Embryonic facial prominence (tissue), 1 donor: Measurements from ENCODE around the gene PTPN9.
A peak's percentile ranks its signal among the peaks of the same experiment; 100 is the strongest.
"Not testable (repeated sequence)": the region's sequence is repeated elsewhere in the genome, so short reads cannot be mapped to it uniquely, and the experiment has no call there.

Source experiments
- DNase-seq: peaks from one replicate; pipeline ENCODE4 v3.0.0-alpha.2; 2016; ENCODE audit errors: extremely low spot score

Gene PTPN9

DNA sequence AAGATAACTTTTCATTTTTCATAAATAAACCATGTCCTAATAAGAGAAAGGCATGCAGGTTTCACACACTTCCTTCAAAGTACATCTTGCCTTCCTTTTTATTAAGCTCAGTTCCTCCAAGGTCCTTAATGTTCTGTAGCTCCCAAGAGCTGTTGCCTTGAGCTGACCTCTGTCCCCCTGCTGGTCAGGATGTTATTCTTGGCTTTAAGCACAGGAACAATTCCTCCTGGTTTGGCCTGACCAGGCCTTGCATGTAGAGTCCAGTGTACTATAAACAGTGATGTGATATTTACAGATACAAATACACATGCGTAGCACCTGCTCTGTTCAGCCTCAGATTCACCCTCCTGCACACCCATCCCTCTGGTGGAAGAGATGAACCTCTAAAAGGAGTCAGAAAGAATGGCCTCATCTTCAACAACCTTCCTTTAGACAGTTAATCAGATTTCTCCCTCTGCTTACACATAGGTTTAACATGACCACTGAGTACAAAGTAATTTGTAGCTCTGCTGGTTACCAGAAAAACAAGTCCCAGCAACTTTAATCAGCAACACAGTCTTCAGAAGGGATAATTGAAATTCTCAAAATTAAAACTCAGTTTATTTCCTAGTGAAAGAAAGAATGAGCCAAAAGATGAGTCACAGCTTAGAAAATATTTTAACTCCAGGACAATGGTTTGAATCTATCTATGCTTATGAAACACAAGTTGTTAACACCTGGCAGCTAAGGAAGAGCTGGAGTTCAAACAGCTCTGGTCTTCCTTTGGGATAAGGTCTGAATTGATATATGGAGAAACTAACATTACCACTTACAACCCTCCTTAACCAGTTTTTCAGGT is 46.5 kb downstream of the PTPN9 start:
- no peak for DNase-seq

DNA sequence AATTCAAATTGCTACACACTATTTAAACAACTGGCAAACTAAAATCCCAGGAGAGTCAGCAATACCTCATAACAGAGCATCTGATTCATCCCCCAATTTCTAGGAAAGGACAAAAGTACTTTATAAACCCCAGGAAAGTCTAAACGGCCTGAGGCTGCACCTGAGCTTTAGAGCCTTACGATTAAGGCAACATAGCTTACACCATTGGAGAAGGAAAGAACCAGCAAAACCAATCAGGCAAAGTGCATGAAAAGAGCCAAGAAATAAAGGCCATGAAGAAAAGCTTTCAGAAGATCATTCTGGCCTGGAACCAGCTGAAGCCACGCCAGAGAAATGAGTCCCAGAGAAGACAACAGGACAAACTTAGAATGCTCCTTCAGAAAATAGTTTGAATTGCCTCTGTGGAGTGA is 48.1 kb downstream of the PTPN9 start:
- no peak for DNase-seq

DNA sequence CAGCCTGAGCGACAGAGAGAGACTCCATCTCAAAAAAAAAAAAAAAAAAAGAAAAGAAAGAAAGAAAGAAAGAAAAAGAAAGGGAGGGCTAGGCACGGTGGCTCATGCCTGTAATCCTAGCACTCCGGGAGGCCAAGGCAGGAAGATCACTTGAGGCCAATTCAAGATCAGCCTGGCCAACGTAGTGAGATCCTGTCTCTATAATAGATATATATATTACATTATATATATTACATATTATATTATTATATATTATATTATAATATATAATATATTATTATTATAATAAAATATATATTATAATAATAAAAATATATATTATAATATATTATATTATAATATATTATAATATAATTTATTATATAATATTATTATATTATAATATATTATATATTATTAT is 48.9 kb downstream of the PTPN9 start:
- DNase-seq: no peak

GRCh38 chr15:75525756-75526155 is 53.4 kb downstream of the PTPN9 start:
- DNase-seq: not testable (repeated sequence)

GRCh38 chr15:75523011-75523410 is 56.1 kb downstream of the PTPN9 start:
- no peak for DNase-seq

- DNase-seq: no peak
Observed at GRCh38 chr15:75517233-75517632, 61.9 kb downstream of the PTPN9 start.

GRCh38 chr15:75508840-75509532 is 70.1 kb downstream of the PTPN9 start:
- DNase-seq: no peak

DNA sequence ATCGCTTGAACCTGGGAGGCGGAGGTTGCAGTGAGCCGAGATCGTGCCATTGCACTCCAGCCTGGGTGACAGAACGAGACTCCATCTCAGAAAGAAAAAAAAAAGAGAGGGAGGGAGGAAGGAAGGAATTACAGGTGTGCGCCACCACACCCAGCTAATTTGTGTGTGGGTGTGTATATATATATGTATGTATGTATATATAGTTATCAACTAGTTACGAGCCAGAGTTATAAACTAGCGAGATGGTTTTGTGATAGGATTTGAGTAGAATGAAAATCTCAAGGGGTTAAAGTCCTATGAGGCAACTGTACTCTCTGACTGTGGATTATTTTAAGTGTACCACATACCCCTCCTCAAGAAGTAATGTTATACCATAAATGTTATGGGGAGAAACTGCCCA is 76.8 kb downstream of the PTPN9 start:
- no peak for DNase-seq

- no peak for DNase-seq
Observed at GRCh38 chr15:75493732-75494131, 85.4 kb downstream of the PTPN9 start.

DNA sequence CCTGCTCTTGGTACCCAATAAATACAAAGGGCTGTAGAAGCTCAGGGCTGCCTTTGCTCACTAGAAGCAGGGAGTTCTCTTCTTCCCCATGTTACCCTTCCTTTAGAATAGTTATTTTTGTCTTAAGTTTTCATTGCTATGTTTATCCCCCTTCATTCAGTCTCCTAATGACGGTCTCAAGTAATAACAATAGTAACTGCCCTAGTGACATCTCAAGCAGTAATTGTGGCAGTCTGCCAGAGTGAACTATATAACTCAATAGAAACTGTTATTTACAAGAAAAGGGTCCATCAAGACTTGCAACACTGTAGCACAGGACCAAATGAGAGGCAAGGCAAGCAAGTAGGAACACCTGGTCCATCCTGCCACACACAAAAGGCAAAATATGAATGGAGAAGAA is 95.2 kb downstream of the PTPN9 start:
- no peak for DNase-seq

DNA sequence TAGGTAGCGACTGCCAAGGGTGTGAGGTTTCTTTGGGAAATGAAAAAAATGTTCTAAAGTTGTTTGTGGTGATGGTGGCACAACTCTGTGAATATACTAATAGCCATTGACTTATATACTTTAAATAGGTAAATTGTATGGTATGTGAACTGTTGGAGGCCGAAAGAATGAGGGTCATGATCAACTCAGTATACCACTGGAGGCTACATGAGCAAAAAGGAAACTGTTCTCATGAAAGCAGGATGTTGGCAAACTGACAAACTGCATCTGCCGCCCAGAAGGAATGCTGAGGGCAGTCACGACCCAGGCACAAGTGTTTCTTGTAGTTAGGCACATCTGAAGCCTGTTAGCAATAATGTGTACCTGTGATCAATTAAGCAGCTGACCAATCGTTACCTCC is 95.6 kb downstream of the PTPN9 start:
- DNase-seq: not testable (repeated sequence)

DNA sequence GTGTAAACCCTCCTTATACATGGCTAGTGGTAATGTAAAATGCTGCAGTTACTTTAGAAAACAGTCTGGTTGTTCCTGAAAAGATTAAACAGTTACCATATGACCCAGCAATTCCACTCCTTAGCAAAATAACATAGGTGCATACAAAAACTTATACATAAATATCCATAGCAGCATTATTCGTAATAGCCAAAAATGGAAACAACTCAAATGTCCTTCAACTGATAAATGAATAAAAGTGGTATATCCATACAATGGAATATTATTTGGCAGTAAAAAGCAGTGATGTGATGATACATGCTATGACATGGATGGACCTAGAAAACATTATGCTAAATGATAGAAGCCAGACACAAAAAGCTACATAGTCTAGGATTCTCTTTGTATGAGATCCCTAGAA is 96.0 kb downstream of the PTPN9 start:
- DNase-seq: no peak

- not testable (repeated sequence) for DNase-seq
Observed at GRCh38 chr15:75480463-75480862, 98.7 kb downstream of the PTPN9 start.

DNA sequence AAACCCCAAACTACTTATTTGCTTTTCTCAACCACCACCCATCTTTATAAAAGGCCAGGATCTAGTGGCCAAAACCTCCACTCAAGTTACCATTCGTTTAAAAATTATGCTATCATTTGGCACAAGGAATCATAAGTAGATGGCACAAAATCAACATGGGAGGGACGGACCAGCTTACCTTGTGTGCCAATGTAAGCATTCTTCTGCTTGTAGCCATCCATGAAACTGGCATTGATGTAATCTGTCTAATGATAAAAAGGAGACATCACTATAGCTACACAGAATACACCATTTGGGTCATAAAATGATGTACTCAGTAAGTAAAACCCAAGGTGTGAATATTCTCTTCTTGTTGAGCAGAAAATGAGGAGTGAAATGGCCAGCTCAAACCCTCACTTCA is 99.4 kb downstream of the PTPN9 start:
- DNase-seq: no peak

- DNase-seq: not testable (repeated sequence)
Observed at GRCh38 chr15:75477094-75477493, 102.0 kb downstream of the PTPN9 start.

- DNase-seq: no peak
Observed at GRCh38 chr15:75468913-75469598, 110.1 kb downstream of the PTPN9 start.

- DNase-seq: no peak
Observed at GRCh38 chr15:75460646-75461045, 118.5 kb downstream of the PTPN9 start.

- DNase-seq: no peak
Observed at GRCh38 chr15:75459581-75459980, 119.5 kb downstream of the PTPN9 start.

DNA sequence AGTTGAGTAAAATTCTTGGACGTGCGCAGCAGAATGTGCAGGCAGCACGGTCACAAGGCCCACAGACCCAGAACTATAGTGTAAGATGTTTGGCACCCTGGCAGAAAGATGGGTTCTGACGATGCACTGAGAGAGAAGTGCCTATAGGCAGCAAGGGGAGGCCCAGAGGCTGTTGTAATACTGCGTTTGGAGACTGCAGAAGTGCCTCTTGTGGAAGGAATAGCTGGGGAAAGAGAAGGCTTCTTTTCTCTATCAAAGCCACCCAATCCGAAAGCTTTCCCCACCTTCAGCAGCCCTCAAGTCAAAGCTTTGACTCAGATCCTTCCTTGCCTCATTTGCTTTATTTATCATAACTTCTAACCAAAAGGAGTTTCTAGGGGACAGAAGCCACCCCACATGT is 122.4 kb downstream of the PTPN9 start:
- DNase-seq: no peak

GRCh38 chr15:75455982-75456531 is 123.1 kb downstream of the PTPN9 start:
- DNase-seq: no peak

DNA sequence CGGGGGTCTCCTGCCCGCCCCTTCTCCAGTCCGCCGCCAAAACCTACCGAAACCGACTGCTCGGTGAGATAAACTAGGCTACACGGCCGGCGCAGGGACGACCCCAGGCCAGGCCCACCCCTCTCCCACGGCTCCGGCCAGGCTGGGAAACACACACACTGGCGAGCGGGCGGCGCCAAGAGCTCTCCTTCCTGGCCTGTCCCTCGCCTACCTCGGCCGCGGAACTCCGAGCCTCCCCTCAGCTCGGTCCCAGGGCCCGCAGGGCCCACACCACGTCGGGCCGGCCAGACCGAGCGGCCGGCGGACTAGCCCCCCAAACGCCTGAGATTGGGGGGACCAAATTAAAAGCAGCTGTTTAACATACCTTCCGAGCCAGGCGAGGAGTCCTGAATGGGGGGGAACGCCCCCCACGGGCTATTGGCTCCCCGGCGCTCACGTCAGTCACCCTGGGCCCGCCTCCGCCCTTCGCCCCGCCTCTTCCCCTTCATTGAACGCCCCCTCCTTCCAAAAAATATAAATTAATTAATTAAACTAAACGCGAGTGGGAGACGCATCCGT is 123.6 kb downstream of the PTPN9 start:
- peak; percentile 91 for DNase-seq
